SK-N-SH (cell line): ENCODE data around the gene MIEN1. TPM values are rescaled to one million over a fixed set of nuclear protein-coding genes. Genes with fewer than 3 reads are reported as not detected.

Source experiments
- CTCF ChIA-PET: fragments of 300-600, 350-600 bp; formaldehyde crosslinking; extraction: SDS; loops from one replicate; lab custom pipeline; 2021; lab: Yijun Ruan, JAX
- POLR2A ChIA-PET: fragments of 350-600 bp; sonication (Branson Sonifier 250); formaldehyde crosslinking; extraction: SDS; loops from one replicate; lab custom pipeline; 2020; ENCODE audit warnings: antibody characterized with exemption, inconsistent platforms; lab: Yijun Ruan, JAX
- DNase-seq: peaks from one replicate; pipeline ENCODE4 v3.0.0; 2012
- H2AFZ ChIP-seq: fragments of 200-600 bp; sonication (generic); 2 replicates; pipeline ENCODE4 v1.8.1; 2016; ENCODE audit warnings: antibody characterized with exemption, mild to moderate bottlenecking, low read depth
- H3F3A ChIP-seq: fragments of 200-600 bp; sonication (generic); replicated peaks from 2 replicates; pipeline ENCODE3; 2016; ENCODE audit warnings: antibody characterized with exemption, mild to moderate bottlenecking; ENCODE audit not compliant: insufficient read depth
- H3K27ac ChIP-seq, 2 experiments: fragments of 200-500 bp in 1 of 2; fragments of 200-600 bp in 1 of 2; sonication (Bioruptor generic) in 1 of 2; sonication (generic), shearing (Covaris generic) in 1 of 2; 2 replicates each; pipeline versions ENCODE4 v1.5.1 to v1.6.1; 2014 to 2016; ENCODE audit warnings: low read depth in 2 of 2, inconsistent platforms in 1 of 2, low read length in 1 of 2, mild to moderate bottlenecking in 1 of 2, mixed read lengths in 1 of 2
- H3K27me3 ChIP-seq: fragments of 200-600 bp; sonication (generic), shearing (Covaris generic); 2 replicates; pipeline ENCODE4 v1.6.1; 2016; ENCODE audit warnings: mixed run types; ENCODE audit not compliant: insufficient read depth
- H3K36me3 ChIP-seq, 2 experiments: fragments of 200-500 bp in 1 of 2; fragments of 200-600 bp in 1 of 2; sonication (Bioruptor generic) in 1 of 2; sonication (generic) in 1 of 2; replicated peaks in 1 of 2; 2 replicates each; pipeline versions ENCODE3 to v1.5.1; 2014 to 2016; ENCODE audit warnings: low read length in 1 of 2, mild to moderate bottlenecking in 1 of 2; ENCODE audit not compliant: insufficient read depth in 2 of 2, control insufficient read depth in 1 of 2
- H3K4me1 ChIP-seq, 2 experiments: fragments of 200-500 bp in 1 of 2; fragments of 200-600 bp in 1 of 2; sonication (Bioruptor generic) in 1 of 2; sonication (generic), shearing (Covaris generic) in 1 of 2; 2 replicates each; pipeline versions ENCODE4 v1.5.1 to v1.6.1; 2014 to 2016; ENCODE audit warnings: low read depth in 1 of 2, low read length in 1 of 2, mixed run types in 1 of 2; ENCODE audit not compliant: insufficient read depth in 2 of 2, control insufficient read depth in 1 of 2
- H3K4me2 ChIP-seq: fragments of 200-600 bp; sonication (generic), shearing (Covaris generic); 2 replicates; pipeline ENCODE4 v1.6.1; 2017; ENCODE audit warnings: mixed run types
- H3K4me3 ChIP-seq, 2 experiments: fragments of 200-500 bp in 1 of 2; fragments of 200-600 bp in 1 of 2; sonication (Bioruptor generic) in 1 of 2; sonication (generic), shearing (Covaris generic) in 1 of 2; 2 replicates each; pipeline versions ENCODE4 v1.5.1 to v1.8.1; 2014 to 2016; ENCODE audit warnings: low read depth in 2 of 2, inconsistent platforms in 1 of 2, low read length in 1 of 2, mild to moderate bottlenecking in 1 of 2, mixed read lengths in 1 of 2, moderate library complexity in 1 of 2
- H3K79me2 ChIP-seq: fragments of 200-600 bp; sonication (generic); 2 replicates; pipeline ENCODE4 v1.8.1; 2017; ENCODE audit warnings: mild to moderate bottlenecking; ENCODE audit not compliant: insufficient read depth
- H3K9ac ChIP-seq: fragments of 200-600 bp; sonication (generic); 2 replicates; pipeline ENCODE4 v1.6.1; 2017; ENCODE audit warnings: mixed run types
- H3K9me2 ChIP-seq: fragments of 200-600 bp; sonication (generic); 2 replicates; pipeline ENCODE4 v1.6.1; 2017; ENCODE audit warnings: mixed run types
- H3K9me3 ChIP-seq: fragments of 200-600 bp; sonication (generic); 2 replicates; pipeline ENCODE4 v1.6.1; 2017; ENCODE audit warnings: mixed run types, mild to moderate bottlenecking, moderate library complexity
- H4K20me1 ChIP-seq: fragments of 200-600 bp; sonication (generic); 2 replicates; pipeline ENCODE4 v1.6.1; 2017; ENCODE audit warnings: mild to moderate bottlenecking, mixed run types; ENCODE audit not compliant: insufficient read depth
- CHD2 ChIP-seq: fragments of 150-350 bp; IDR thresholded peaks from 2 replicates; pipeline ENCODE4 v1.6.1; 2018; ENCODE audit warnings: low read length; ENCODE audit not compliant: partially characterized antibody
- ELF1 ChIP-seq: IDR thresholded peaks from 2 replicates; pipeline ENCODE4 v1.4.0; 2012
- EP300 ChIP-seq, 2 experiments: IDR thresholded peaks; 2 replicates each; pipeline versions ENCODE4 v1.4.0 to v1.6.1; 2012; ENCODE audit warnings: borderline replicate concordance in 1 of 2, low read depth in 1 of 2, low read length in 1 of 2
- FOSL2 ChIP-seq: IDR thresholded peaks from 2 replicates; pipeline ENCODE4 v1.4.0; 2012; ENCODE audit warnings: low read depth, mild to moderate bottlenecking, moderate library complexity, borderline replicate concordance
- GATA2 ChIP-seq: sonication (generic); formaldehyde crosslinking; IDR thresholded peaks from 2 replicates; pipeline ENCODE4 v1.5.0; 2020; ENCODE audit warnings: mild to moderate bottlenecking, missing genetic modification reagents
- IRF3 ChIP-seq: fragments of 150-350 bp; IDR thresholded peaks from 2 replicates; pipeline ENCODE4 v1.6.1; 2016; ENCODE audit warnings: mild to moderate bottlenecking, low read depth, low read length
- NRF1 ChIP-seq: IDR thresholded peaks from 2 replicates; pipeline ENCODE4 v1.6.1; 2012; ENCODE audit warnings: low read depth, mild to moderate bottlenecking, low read length
- RFX5 ChIP-seq: IDR thresholded peaks from 2 replicates; pipeline ENCODE4 v1.6.1; 2012; ENCODE audit warnings: mild to moderate bottlenecking, improper control_type of control experiment, low read length
- RXRA ChIP-seq: IDR thresholded peaks from 2 replicates; pipeline ENCODE4 v1.4.0; 2012; ENCODE audit warnings: low read depth, mild to moderate bottlenecking, borderline replicate concordance
- SIN3A ChIP-seq: IDR thresholded peaks from 2 replicates; pipeline ENCODE4 v1.6.1; 2012; ENCODE audit warnings: low read depth, mild to moderate bottlenecking, low read length, moderate library complexity, borderline replicate concordance
- TAF1 ChIP-seq: IDR thresholded peaks from 2 replicates; pipeline ENCODE4 v1.6.1; 2012; ENCODE audit warnings: low read depth, mild to moderate bottlenecking, low read length, moderate library complexity, borderline replicate concordance
- TCF12 ChIP-seq: IDR thresholded peaks from 2 replicates; pipeline ENCODE4 v1.4.0; 2012
- WGBS: methylation state at CpG from one replicate; pipeline ENCODE4 v1.1.6; 2017; ENCODE audit warnings: low lambda C conversion rate; 5-methylcytosine and 5-hydroxymethylcytosine counted together
- polyA plus RNA-seq, 3 experiments: library from polyadenylated mRNA; depleted of rRNA; stranded (reverse); fragments of >200 nt; gene quantifications; 2 replicates each; pipeline ENCODE4 v1.2.3, GENCODE V29; 2012

Gene MIEN1
- polyA plus RNA-seq, 1 of the 3 experiments (the other 2 are of a cell fraction): 100 TPM

DNA sequence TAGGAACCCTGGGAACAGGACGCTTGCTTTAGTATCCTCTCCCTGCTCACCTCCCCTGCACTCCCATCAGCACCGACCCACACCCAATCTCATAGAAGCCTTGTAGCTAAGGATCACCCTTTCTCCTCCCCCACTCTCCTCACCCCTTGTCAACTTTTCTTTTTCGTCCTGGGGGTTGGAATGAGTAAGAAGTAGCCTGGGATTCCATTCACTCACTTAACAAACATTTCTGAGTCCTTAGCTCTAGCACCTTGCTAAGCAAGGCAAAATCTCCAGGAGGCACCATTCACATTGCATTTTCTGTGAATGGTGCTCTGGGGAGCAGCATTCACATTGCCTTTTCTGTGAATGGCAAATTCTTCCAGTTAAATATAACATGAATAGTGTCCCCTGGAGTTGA lies 41.4 kb downstream of the MIEN1 start:
- Histone ChIP-seq H3F3A (peaks cover 15% of the 10 kb centered on the region), H3K4me3 (peak overlapping the region; percentile 61 to 78; a peak in 1 of 4 replicates), H3K4me2 (peak overlapping the region; percentile 86), H3K27ac (no peak overlapping the region), H3K9ac (no peak overlapping the region), H4K20me1 (no peaks in the 10 kb centered on the region)
- TF ChIP-seq EP300 (IDR thresholded peaks at IDR 0.05; ENCODE audit: borderline replicate concordance in 1 of 2, low read depth in 1 of 2, low read length in 1 of 2): no peak
- no peak for TF ChIP-seq ELF1
- TF ChIP-seq GATA2 (CRISPR knock-in tag): no peak
- TF ChIP-seq RFX5: no peak
- no peak for TF ChIP-seq RXRA
- TF ChIP-seq, all 33 proteins: peak for 0
- Histone ChIP-seq H3K9me3 (no peaks in the 10 kb centered on the region), H3K27me3 (no peaks in the 10 kb centered on the region), H3K36me3 (no peaks in the 10 kb centered on the region), H3K4me1 (peaks cover 0 to 13% of the 10 kb centered on the region in 2 experiments; a peak in 2 of 4 replicates), H3K9me2 (no peaks in the 10 kb centered on the region), H3K79me2 (no peaks in the 10 kb centered on the region), H2AFZ (peak overlapping the region; percentile 99; the same call in 1 of the 2 replicates)
- POLR2A ChIA-PET: no interaction called here
- WGBS: 78% methylated on average over 3 of the region's 3 CpGs
- DNase-seq: no peak
- CTCF ChIA-PET: interaction anchor here (0.8 to 2.2 kb wide), 3 partner anchors 8 to 65 kb away, joined by 3 to 10 read pairs (median 4); no protein-coding TSS in a partner anchor

GRCh38 chr17:39688475-39688835 lies 41.9 kb downstream of the MIEN1 start:
- ChIA-PET CTCF (interaction anchor here (0.8 to 2.2 kb wide), 9 partner anchors 8 to 66 kb away, joined by 3 to 10 read pairs (median 5); no protein-coding TSS in a partner anchor), POLR2A (interaction anchor here (0.9 to 1.5 kb wide), 5 partner anchors 9 to 20 kb away, joined by 3 to 7 read pairs (median 4); partner anchors contain the start of gene PNMT)
- Histone ChIP-seq H3K9ac (peak overlapping the region; percentile 49; the same call in 1 of the 2 replicates), H3K27ac (peak overlapping the region; percentile 84 to 98), H3K4me1 (peaks cover 0 to 13% of the 10 kb centered on the region in 2 experiments; a peak in 2 of 4 replicates), H3K36me3 (no peaks in the 10 kb centered on the region), H3K9me2 (no peaks in the 10 kb centered on the region), H3K4me2 (peak overlapping the region; percentile 86), H4K20me1 (no peaks in the 10 kb centered on the region), H3K9me3 (no peaks in the 10 kb centered on the region), H3K27me3 (no peaks in the 10 kb centered on the region), H3K4me3 (peak overlapping the region; percentile 61 to 78), H3K79me2 (no peaks in the 10 kb centered on the region), H2AFZ (peak overlapping the region; percentile 99), H3F3A (peaks cover 15% of the 10 kb centered on the region)
- TF ChIP-seq FOSL2: no peak
- no peak for TF ChIP-seq TCF12
- no peak for TF ChIP-seq CHD2
- no peak for TF ChIP-seq TAF1
- no peak for TF ChIP-seq SIN3A
- TF ChIP-seq NRF1: no peak
- TF ChIP-seq IRF3: no peak
- 74% methylated on average over 6 of the region's 6 CpGs for WGBS
- DNase-seq: no peak
